ENCODE measurements around the gene VWA3A.

DNA sequence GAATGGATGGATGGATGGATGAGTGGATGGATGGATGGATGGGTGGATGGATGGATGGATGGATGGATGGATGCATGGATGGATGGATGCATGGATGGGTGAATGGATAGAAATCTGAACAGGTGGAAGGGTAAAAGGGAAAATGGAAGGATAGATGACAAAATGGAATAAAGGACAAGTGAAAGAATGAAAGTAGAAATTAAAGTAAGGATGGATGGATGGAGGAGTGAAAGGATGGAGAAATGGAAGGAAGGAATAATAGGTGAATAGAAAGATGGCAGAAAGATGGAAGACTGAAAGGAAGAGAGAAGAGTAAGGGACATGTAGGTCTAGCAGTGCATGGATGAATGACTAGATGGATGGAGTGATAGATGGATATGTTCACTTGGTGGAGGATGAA lies 29.9 kb downstream of the VWA3A start:
- TF ChIP-seq, protein P1, sequence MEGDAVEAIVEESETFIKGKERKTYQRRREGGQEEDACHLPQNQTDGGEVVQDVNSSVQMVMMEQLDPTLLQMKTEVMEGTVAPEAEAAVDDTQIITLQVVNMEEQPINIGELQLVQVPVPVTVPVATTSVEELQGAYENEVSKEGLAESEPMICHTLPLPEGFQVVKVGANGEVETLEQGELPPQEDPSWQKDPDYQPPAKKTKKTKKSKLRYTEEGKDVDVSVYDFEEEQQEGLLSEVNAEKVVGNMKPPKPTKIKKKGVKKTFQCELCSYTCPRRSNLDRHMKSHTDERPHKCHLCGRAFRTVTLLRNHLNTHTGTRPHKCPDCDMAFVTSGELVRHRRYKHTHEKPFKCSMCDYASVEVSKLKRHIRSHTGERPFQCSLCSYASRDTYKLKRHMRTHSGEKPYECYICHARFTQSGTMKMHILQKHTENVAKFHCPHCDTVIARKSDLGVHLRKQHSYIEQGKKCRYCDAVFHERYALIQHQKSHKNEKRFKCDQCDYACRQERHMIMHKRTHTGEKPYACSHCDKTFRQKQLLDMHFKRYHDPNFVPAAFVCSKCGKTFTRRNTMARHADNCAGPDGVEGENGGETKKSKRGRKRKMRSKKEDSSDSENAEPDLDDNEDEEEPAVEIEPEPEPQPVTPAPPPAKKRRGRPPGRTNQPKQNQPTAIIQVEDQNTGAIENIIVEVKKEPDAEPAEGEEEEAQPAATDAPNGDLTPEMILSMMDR (IDR thresholded peaks at IDR 0.05; ENCODE audit: insufficient read depth, low read depth, low read length): no peak
- TF ChIP-seq EZH2 (IDR thresholded peaks at IDR 0.05; ENCODE audit: insufficient read depth, low read length): no peak
